CD4-positive, alpha-beta T cell treated with Interleukin-21 for 1 hour (primary cell): ENCODE measurements around the gene CBX3.
"Not testable (repeated sequence)": the region's sequence is repeated elsewhere in the genome, so short reads cannot be mapped to it uniquely, and the experiment has no call there.

Source experiments
- DNase-seq: peaks from one replicate; pipeline ENCODE4 v3.0.0-alpha.2; 2020

The CBX3 gene

GRCh38 chr7:26208040-26208439 lies 6.5 kb downstream of the CBX3 start:
- no peak for DNase-seq

GRCh38 chr7:26212921-26213718 lies 11.6 kb downstream of the CBX3 start:
- DNase-seq, result no peak

GRCh38 chr7:26213807-26214515 lies 12.4 kb downstream of the CBX3 start:
- DNase-seq, result no peak

GRCh38 chr7:26216049-26216448 lies 14.5 kb downstream of the CBX3 start:
- DNase-seq, result no peak

GRCh38 chr7:26224359-26224758 lies 22.8 kb downstream of the CBX3 start:
- no peak for DNase-seq

GRCh38 chr7:26227987-26228386 lies 26.4 kb downstream of the CBX3 start:
- DNase-seq, result no peak

- no peak for DNase-seq
Measured at GRCh38 chr7:26233902-26234511, 32.5 kb downstream of the CBX3 start.

GRCh38 chr7:26237035-26237807 lies 35.7 kb downstream of the CBX3 start:
- no peak for DNase-seq

- no peak for DNase-seq
Measured at GRCh38 chr7:26238032-26238431, 36.5 kb downstream of the CBX3 start.

GRCh38 chr7:26245150-26245549 lies 43.6 kb downstream of the CBX3 start:
- no peak for DNase-seq

GRCh38 chr7:26250239-26250638 lies 48.7 kb downstream of the CBX3 start:
- no peak for DNase-seq

GRCh38 chr7:26261866-26262265 lies 60.3 kb downstream of the CBX3 start:
- DNase-seq, result not testable (repeated sequence)
